MCF 10A (cell line): ENCODE results near the gene DPP6. TPM values are rescaled to one million over a fixed set of nuclear protein-coding genes. Genes with fewer than 3 reads are reported as not detected.

Experiments used
- BruUV-seq: library from RNA; stranded (reverse); fragments of 400-500 nt; replicated peaks from 2 replicates; lab custom pipeline; 2021; lab: Mats Ljungman, UMichigan
- CTCF ChIA-PET: fragments of 300-600 bp; sonication (Branson Sonifier 250); formaldehyde crosslinking; extraction: SDS; loops from one replicate; lab custom pipeline; 2021; ENCODE audit warnings: antibody characterized with exemption, inconsistent platforms; lab: Yijun Ruan, JAX
- POLR2A ChIA-PET: fragments of 300-600, 350-650 bp; sonication (Branson Sonifier 250); formaldehyde crosslinking; extraction: SDS; loops from one replicate; lab custom pipeline; 2020; ENCODE audit warnings: antibody characterized with exemption, inconsistent platforms; lab: Yijun Ruan, JAX
- DNase-seq: peaks from one replicate; pipeline ENCODE4 v3.0.0-alpha.2; 2018; ENCODE audit not compliant: unreplicated experiment
- H3K27ac Mint-ChIP-seq: one replicate; pipeline ENCODE4 v1.8.0; 2022; ENCODE audit warnings: mild to moderate bottlenecking, low read depth, mixed read lengths; ENCODE audit not compliant: unreplicated experiment
- H3K27me3 Mint-ChIP-seq: one replicate; pipeline ENCODE4 v1.8.0; 2022; ENCODE audit warnings: mixed read lengths; ENCODE audit not compliant: insufficient read depth, unreplicated experiment
- H3K36me3 Mint-ChIP-seq: one replicate; pipeline ENCODE4 v1.8.0; 2022; ENCODE audit warnings: mild to moderate bottlenecking, moderate library complexity, mixed read lengths; ENCODE audit not compliant: insufficient read depth, unreplicated experiment
- H3K4me1 Mint-ChIP-seq: one replicate; pipeline ENCODE4 v1.8.0; 2022; ENCODE audit warnings: mixed read lengths; ENCODE audit not compliant: insufficient read depth, unreplicated experiment
- H3K4me3 Mint-ChIP-seq: one replicate; pipeline ENCODE4 v1.8.0; 2022; ENCODE audit warnings: mild to moderate bottlenecking, moderate library complexity, mixed read lengths; ENCODE audit not compliant: unreplicated experiment
- H3K9me3 Mint-ChIP-seq: one replicate; pipeline ENCODE4 v1.8.0; 2022; ENCODE audit warnings: mixed read lengths; ENCODE audit not compliant: unreplicated experiment
- intact Hi-C: fragments of 100-400 bp; cut with micrococcal nuclease; formaldehyde crosslinking; loops from 2 replicates; pipeline ENCODE4 v1.14.1; 2022
- total RNA-seq: library from RNA; stranded (reverse); gene quantifications from 2 replicates; pipeline ENCODE4 v1.2.3, GENCODE V29; 2022
- TF ChIP-seq, protein P1 (sequence below): fragments of 200-600 bp; IDR thresholded peaks from one replicate; pipeline ENCODE4 v1.8.0; 2022; ENCODE audit warnings: antibody characterized with exemption, mild to moderate bottlenecking; ENCODE audit not compliant: unreplicated experiment

Gene DPP6
- total RNA-seq, 1 experiment from 2014 or later: not detected

DNA sequence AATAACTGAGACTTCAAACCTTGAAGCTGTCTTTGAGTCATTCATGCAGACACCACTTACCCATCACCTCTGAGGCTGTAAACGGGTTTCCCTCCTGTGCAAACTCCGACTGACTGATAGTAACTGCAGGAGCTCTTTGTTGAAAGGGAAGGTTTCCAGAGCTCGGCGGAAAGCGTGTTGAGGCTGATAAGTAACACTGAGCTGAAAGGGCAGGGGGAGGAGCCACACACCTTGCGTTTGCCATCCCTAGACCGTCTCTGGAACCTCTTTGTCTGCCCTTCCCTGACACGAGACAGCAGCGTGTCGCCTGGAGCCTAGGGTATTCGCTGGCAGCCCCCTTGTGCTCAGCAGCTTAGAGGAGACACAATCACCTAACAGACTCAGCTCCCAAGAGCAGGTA is 816.7 kb downstream of the DPP6 start:
- intact Hi-C loops: no loop called here
- Mint-ChIP-seq H3K36me3 (no peaks in the 10 kb centered on the region), H3K4me3 (no peak overlapping the region), H3K27me3 (peaks cover 12% of the 10 kb centered on the region), H3K4me1 (no peaks in the 10 kb centered on the region), H3K27ac (no peak overlapping the region), H3K9me3 (no peaks in the 10 kb centered on the region)
- POLR2A ChIA-PET: no interaction called here
- TF ChIP-seq, protein P1, sequence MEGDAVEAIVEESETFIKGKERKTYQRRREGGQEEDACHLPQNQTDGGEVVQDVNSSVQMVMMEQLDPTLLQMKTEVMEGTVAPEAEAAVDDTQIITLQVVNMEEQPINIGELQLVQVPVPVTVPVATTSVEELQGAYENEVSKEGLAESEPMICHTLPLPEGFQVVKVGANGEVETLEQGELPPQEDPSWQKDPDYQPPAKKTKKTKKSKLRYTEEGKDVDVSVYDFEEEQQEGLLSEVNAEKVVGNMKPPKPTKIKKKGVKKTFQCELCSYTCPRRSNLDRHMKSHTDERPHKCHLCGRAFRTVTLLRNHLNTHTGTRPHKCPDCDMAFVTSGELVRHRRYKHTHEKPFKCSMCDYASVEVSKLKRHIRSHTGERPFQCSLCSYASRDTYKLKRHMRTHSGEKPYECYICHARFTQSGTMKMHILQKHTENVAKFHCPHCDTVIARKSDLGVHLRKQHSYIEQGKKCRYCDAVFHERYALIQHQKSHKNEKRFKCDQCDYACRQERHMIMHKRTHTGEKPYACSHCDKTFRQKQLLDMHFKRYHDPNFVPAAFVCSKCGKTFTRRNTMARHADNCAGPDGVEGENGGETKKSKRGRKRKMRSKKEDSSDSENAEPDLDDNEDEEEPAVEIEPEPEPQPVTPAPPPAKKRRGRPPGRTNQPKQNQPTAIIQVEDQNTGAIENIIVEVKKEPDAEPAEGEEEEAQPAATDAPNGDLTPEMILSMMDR: no peak
- CTCF ChIA-PET: interaction anchor here (0.6 to 0.8 kb wide), 2 partner anchors 44 to 631 kb away, joined by 3 read pairs; no protein-coding TSS in a partner anchor
- no peak for DNase-seq
- no TSS peak for BruUV-seq

DNA sequence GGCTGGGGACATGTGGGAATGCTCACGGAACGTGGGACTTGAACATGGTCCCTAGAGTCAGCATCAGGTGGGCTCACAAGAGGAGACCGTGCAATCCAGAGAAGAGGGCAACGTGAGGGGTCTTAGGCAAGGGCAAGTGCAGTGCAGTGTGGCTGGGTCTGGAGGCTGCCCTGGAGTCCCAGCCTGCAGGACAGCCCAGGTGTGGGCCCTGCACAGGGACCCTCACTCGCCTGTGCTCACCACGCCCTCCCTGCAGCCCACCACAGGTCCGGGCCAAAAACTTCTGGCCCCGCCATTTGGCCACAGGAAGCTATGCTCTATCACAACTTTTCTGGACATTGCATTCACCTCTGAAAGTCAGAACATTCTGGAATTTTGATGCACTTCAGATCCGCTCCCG is 817.2 kb downstream of the DPP6 start:
- H3K4me1 Mint-ChIP-seq: no peaks in the 10 kb centered on the region
- POLR2A ChIA-PET: no interaction called here
- no peak for DNase-seq
- peaks cover 12% of the 10 kb centered on the region for H3K27me3 Mint-ChIP-seq
- TF ChIP-seq, protein P1: no peak
- no peak overlapping the region for H3K4me3 Mint-ChIP-seq
- intact Hi-C loops: no loop called here
- CTCF ChIA-PET: interaction anchor here (0.7 to 0.8 kb wide), 2 partner anchors 43 to 512 kb away, joined by 3 to 4 read pairs; no protein-coding TSS in a partner anchor
- no TSS peak for BruUV-seq
- no peaks in the 10 kb centered on the region for H3K36me3 Mint-ChIP-seq
- H3K9me3 Mint-ChIP-seq: no peaks in the 10 kb centered on the region
- no peak overlapping the region for H3K27ac Mint-ChIP-seq

DNA sequence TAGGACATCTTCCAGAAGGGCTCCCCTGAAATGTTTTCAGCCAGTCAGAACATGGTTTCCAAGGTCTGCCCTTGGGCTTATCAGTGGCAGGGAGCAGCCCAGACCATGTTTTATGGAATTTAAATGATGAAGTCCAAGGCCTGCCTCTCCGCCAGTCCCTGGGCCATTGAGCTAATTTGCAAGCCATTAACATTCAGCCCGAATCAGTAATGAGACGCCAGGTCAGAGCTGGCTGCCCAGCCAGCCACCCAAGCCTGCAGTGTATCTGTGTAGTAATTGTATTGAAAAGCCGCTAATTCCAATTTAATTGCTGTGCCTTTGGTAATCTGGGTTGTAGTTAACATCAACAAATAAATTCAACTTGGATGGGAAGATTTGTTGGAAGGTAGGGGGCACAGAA is 819.3 kb downstream of the DPP6 start:
- DNase-seq: no peak
- ChIA-PET POLR2A (no interaction called here), CTCF (interaction anchor here (0.5 to 0.6 kb wide), 2 partner anchors 74 to 173 kb away, joined by 3 read pairs; no protein-coding TSS in a partner anchor)
- Mint-ChIP-seq H3K4me1 (no peaks in the 10 kb centered on the region), H3K27me3 (no peaks in the 10 kb centered on the region), H3K9me3 (no peaks in the 10 kb centered on the region), H3K27ac (no peak overlapping the region), H3K36me3 (no peaks in the 10 kb centered on the region), H3K4me3 (no peak overlapping the region)
- BruUV-seq: no TSS peak
- TF ChIP-seq, protein P1: no peak
- intact Hi-C loops: no loop called here

DNA sequence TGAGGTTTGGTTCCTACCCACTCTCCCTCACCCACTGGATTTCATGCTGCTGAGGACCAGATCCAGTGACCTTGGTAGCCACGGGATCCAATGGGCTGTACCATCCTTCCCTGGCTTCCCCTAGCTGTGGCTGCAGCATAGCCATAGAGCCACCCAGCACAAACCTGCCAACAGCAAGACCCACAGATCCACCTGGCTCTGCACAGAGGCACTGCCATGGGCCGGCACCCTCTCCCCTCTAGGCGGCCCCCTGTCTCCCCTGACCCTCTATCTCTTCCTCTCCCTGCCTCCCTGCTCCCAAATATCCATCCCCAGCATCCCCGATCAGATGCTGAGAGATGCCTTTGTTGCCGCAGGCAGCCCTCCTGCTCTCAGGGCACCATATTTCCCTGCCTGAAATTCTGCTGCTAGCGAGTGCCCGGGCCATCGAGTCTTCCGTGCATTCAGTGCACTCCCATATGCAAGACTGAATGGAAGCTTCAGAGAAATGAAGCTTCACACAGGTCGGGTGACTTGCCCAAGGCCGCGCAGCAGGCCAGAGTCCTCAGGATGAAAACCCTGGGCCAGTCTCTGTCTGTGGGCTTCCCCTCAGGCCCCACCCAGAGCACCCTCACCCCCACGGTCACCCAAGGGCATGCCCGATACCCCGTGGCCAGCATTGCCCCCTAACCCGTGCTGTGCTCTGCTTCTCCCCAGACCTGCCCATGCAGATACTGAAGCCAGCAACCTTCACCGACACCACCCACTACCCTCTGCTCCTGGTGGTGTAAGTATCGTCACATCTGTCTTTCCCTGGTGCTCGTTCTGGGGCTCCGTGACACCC is 819.9 kb downstream of the DPP6 start:
- TF ChIP-seq, protein P1: no peak
- BruUV-seq: no TSS peak
- no peak for DNase-seq
- Mint-ChIP-seq H3K36me3 (no peaks in the 10 kb centered on the region), H3K27me3 (no peaks in the 10 kb centered on the region), H3K4me1 (no peaks in the 10 kb centered on the region), H3K4me3 (no peak overlapping the region), H3K9me3 (no peaks in the 10 kb centered on the region), H3K27ac (no peak overlapping the region)
- intact Hi-C loops: no loop called here
- ChIA-PET CTCF (no interaction called here), POLR2A (interaction anchor here (0.7 kb wide), 1 partner anchor 18 kb away, joined by 3 read pairs; no protein-coding TSS in a partner anchor)
